HG02798 (cell line): ENCODE results near the gene NEURL1.
A peak's percentile ranks its signal among the peaks of the same experiment; 100 is the strongest.

Source experiments
- ATAC-seq: cut with Tn5 transposase; IDR thresholded peaks from one replicate; pipeline ENCODE4 v1.9.1; 2021; ENCODE audit warnings: mild to moderate bottlenecking; ENCODE audit not compliant: unreplicated experiment, poor library complexity

Gene NEURL1

DNA sequence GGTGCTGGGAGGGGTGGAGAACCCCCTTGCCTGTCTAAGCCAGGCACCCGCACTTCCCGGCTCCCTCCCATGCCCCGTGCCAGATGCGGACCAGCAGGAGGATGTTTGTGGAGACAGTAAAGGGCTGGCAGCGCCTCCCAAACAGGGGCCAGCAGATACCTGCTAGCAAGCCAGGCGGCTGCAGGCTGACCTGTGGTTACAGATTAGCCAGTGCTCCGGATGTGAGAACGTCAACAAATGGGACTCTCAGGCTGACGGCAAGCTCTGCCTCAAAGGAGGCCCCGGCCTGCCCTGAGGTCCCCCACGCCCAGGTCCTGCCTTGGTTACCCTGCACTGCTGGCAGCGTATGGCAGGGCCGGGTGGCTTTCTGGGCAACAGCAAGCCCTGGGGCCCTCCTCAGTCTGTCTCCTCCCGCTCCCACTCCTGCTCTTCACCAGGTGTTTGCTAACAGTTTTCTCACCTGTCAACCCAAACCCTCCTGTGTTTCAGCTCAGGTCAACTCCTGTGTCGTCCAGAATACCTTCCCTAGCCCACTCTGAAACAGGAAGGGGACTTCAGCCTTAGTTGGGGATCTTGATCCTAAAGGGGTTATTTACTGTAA, 85.4 kb downstream of the NEURL1 start:
- ATAC-seq: peak; percentile 76

- no peak for ATAC-seq
Measured at GRCh38 chr10:103580011-103580410, 86.5 kb downstream of the NEURL1 start.

GRCh38 chr10:103580430-103580829, 86.9 kb downstream of the NEURL1 start:
- ATAC-seq: no peak

DNA sequence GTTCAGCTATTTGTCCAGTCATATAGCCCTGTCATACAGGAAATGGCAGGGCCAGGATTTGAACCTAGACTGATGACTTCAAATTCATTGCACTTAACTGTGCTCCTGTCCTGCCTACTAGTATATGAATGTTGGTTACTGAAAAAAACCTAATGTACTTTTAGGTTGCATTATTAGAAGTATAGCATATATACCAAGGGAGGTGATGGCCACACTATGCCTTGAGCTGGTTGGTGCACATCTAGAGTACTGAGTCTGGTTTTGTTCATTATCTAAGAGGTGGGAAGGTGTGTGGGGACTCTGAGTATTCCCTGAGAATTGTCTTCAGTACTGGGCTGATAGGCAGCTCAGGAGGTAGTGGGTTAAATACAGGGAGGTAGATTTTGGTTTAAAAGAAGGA, 88.0 kb downstream of the NEURL1 start:
- ATAC-seq: no peak

DNA sequence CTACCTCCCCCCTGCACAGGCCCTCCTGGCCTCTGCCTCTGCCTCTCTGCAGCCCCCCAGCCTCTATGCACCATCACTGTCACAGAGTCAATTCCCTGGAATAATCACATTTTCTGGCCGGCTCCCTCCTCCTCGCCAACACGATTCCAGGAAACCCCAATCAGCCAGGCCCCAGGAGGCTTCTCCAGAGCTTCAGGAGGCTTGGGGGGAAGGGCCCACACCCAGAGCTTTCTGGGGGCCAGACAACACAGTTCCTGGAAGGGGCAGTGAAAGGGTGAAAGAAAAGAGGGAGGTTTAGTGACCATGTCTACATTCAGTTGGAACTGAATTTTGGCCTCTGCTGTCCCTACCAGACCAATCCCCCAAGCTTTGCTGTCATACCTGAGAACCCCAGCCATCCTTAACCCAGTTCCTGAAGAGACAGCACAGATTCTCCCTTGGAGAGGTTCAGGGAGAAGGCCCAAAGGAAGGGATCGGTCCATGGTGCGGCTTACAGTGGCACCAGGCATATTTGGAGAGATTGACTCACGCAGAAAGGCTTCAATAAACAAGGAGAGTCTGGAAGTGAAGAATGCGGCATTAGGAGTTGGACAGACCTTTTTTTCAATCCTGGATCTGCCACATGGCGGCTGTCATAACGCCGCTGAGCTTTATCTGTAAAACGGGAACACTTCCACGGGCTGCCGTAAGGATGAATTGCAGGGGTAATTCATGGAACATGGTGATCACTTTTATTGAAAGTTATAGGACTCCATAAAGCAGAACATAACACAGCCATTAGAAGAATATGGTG, 89.0 kb downstream of the NEURL1 start:
- ATAC-seq: no peak

- ATAC-seq: no peak
Measured at GRCh38 chr10:103583871-103584215, 90.3 kb downstream of the NEURL1 start.

GRCh38 chr10:103584216-103585010, 90.9 kb downstream of the NEURL1 start:
- peak; percentile 47 for ATAC-seq

DNA sequence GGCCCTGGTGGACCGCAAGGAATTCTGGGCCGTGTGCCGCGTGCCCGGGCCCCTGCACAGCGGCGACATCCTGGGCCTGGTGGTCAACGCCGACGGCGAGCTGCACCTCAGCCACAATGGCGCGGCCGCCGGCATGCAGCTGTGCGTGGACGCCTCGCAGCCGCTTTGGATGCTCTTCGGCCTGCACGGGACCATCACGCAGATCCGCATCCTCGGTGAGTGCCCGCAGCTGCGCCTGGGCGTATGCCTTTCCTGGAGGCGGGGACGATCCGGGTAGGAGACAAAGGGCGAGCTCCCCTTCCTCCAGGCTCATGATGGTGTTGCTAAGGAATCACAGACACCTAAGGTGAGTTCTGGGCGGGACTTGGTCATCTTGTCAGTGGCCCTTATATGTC, 91.5 kb downstream of the NEURL1 start:
- ATAC-seq: no peak

GRCh38 chr10:103587073-103587472, 93.6 kb downstream of the NEURL1 start:
- ATAC-seq: no peak

DNA sequence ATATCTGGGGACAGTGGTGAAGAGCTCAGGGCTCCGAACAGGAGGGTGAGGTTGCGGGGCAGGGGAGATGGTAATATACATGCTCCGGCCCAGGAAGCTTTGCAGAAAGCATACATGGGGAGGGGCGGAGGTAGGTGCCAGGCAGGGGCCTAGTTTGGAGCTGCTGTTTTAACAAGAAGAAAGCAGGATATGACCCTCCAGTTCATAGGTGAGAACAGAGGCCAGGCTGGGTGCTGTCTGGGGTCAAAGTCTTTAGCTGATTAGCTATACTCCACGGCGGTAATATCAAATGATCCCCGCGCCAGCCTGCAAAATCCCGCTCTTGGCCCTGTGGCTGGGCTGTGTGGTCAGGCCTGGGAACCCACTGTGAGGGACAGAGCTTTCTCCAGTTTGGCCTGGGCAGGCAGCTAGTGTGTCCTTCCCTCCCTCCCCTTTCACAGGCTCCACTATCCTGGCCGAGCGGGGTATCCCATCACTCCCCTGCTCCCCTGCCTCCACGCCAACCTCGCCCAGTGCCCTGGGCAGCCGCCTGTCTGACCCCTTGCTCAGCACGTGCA, 95.6 kb downstream of the NEURL1 start:
- no peak for ATAC-seq

GRCh38 chr10:103590060-103590459, 96.6 kb downstream of the NEURL1 start:
- no peak for ATAC-seq

GRCh38 chr10:103590744-103591291, 97.3 kb downstream of the NEURL1 start:
- no peak for ATAC-seq

DNA sequence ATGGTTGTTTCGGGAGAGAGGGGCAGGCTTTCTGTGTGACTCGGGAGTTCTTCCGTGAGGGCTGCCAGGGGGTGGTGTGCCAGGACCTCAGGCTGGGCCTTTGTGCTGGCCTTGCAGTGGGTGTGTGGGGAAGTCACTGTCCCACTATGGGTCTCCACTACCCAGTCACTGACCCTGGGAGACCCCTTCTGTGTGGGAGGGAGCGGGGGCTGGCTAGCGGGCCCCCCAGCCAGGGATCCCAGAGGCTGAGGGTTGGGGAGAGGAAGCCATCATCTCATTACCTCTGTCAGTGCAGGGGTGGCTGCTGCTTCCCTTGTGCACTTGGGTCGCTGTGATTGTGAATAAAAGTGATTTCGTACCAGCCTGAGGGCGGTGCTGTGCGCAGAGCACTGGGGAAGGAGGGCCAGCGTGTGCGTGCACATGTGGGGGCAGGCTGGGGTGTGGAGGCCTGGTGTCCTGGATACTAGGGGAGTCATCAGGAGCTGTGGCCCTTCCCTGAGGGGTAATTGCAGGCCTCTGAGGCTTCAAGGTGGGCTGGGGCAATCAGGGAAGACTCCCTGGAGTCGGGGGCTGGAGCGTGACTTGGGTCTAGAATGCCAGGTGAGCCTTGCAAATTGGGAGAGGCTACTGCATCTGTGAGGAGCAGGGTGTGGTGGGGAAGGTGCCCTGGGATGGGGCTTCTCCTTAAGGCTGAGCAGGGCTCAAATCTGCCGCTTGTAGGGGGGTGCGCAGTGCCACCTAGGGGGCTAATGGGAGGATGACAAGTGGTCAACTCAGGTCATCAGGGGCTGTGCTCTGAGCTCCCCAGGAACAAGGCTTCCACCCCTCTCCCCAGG, 98.9 kb downstream of the NEURL1 start:
- no peak for ATAC-seq

GRCh38 chr10:103593022-103593570, 99.6 kb downstream of the NEURL1 start:
- no peak for ATAC-seq

- ATAC-seq: no peak
Measured at GRCh38 chr10:103595933-103596726, 102.6 kb downstream of the NEURL1 start.

DNA sequence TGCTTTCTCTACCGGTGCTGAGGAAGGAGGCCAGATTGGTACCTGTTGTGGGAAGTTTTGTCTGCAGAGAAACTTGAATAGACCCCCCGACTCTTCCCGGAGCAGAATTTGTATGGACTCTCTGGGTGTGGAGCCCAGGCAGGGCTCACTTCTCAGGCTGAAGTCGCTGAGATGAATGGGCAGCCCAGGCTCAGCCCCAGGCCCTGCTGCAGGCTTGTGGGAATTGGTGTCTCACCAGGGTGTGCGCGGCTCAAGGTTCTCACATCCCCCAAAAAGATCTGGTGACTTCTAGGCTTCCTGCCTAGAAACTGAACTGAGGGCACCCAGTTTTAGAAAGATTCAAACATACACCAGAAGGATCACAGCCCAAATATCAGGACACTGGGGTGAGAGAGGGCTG, 103.5 kb downstream of the NEURL1 start:
- no peak for ATAC-seq

- no peak for ATAC-seq
Measured at GRCh38 chr10:103598654-103599115, 105.2 kb downstream of the NEURL1 start.

- ATAC-seq: no peak
Measured at GRCh38 chr10:103599211-103599610, 105.7 kb downstream of the NEURL1 start.

GRCh38 chr10:103599907-103600306, 106.4 kb downstream of the NEURL1 start:
- ATAC-seq: no peak
